GM23338 (cell line): ENCODE measurements around the gene FXYD2. TPM values are rescaled to one million over a fixed set of nuclear protein-coding genes. Genes with fewer than 3 reads are reported as not detected.

Experiments used
- ATAC-seq: fragments of 200-7000 bp; cut with Tn5 transposase; 3 replicates; pipeline ENCODE4 v1.9.1; 2020
- DNase-seq: peaks from one replicate; pipeline ENCODE4 v3.0.0-alpha.2; 2015; ENCODE audit warnings: low spot score
- H2AFZ ChIP-seq: fragments of 200-600 bp; sonication (generic); 2 replicates; pipeline ENCODE4 v1.8.0; 2016; ENCODE audit warnings: antibody characterized with exemption, mild to moderate bottlenecking, moderate library complexity
- H3F3A ChIP-seq: fragments of 200-600 bp; sonication (generic); replicated peaks from 2 replicates; pipeline ENCODE4 v1.8.0; 2017; ENCODE audit warnings: antibody characterized with exemption, mixed run types, low read depth
- H3K27ac ChIP-seq: fragments of 200-600 bp; sonication (generic); 2 replicates; pipeline ENCODE4 v1.6.1; 2016; ENCODE audit warnings: low read depth
- H3K27me3 ChIP-seq: fragments of 200-600 bp; sonication (generic); 2 replicates; pipeline ENCODE4 v1.8.0; 2016; ENCODE audit warnings: mild to moderate bottlenecking, mixed run types, moderate library complexity; ENCODE audit not compliant: insufficient read depth
- H3K36me3 ChIP-seq: fragments of 200-600 bp; sonication (generic); 2 replicates; pipeline ENCODE4 v1.8.0; 2016; ENCODE audit warnings: mild to moderate bottlenecking; ENCODE audit not compliant: insufficient read depth
- H3K4me1 ChIP-seq: fragments of 200-600 bp; sonication (generic); 2 replicates; pipeline ENCODE4 v1.8.0; 2016; ENCODE audit warnings: mild to moderate bottlenecking, moderate library complexity; ENCODE audit not compliant: insufficient read depth
- H3K4me2 ChIP-seq: fragments of 200-600 bp; sonication (generic); 2 replicates; pipeline ENCODE4 v1.7.1; 2017; ENCODE audit warnings: mixed run types
- H3K4me3 ChIP-seq: fragments of 200-600 bp; sonication (generic); 2 replicates; pipeline ENCODE4 v1.6.1; 2016; ENCODE audit warnings: mixed run types
- H3K79me2 ChIP-seq: fragments of 200-600 bp; sonication (generic); replicated peaks from 2 replicates; pipeline ENCODE4 v1.8.0; 2017; ENCODE audit warnings: mild to moderate bottlenecking; ENCODE audit not compliant: insufficient read depth
- H3K9me2 ChIP-seq: fragments of 200-600 bp; sonication (generic); 2 replicates; pipeline ENCODE4 v1.8.0; 2017; ENCODE audit not compliant: insufficient read depth
- H4K20me1 ChIP-seq: fragments of 200-600 bp; sonication (generic); replicated peaks from 2 replicates; pipeline ENCODE4 v1.8.0; 2017; ENCODE audit warnings: mild to moderate bottlenecking; ENCODE audit not compliant: insufficient read depth
- H3K27ac Mint-ChIP-seq: 2 replicates; pipeline ENCODE4 v1.8.0; 2020; ENCODE audit warnings: inconsistent platforms, mild to moderate bottlenecking, moderate library complexity, mixed read lengths
- H3K27me3 Mint-ChIP-seq: 3 replicates; pipeline ENCODE4 v1.8.0; 2022; ENCODE audit warnings: low read depth, mild to moderate bottlenecking, moderate library complexity, mixed read lengths, inconsistent platforms; ENCODE audit not compliant: insufficient read depth, poor library complexity
- H3K36me3 Mint-ChIP-seq: 3 replicates; pipeline ENCODE4 v1.8.0; 2021; ENCODE audit warnings: low read depth, mild to moderate bottlenecking, inconsistent platforms, moderate library complexity, mixed read lengths
- H3K4me1 Mint-ChIP-seq: 3 replicates; pipeline ENCODE4 v1.8.0; 2020; ENCODE audit warnings: mild to moderate bottlenecking, inconsistent platforms, mixed read lengths
- H3K4me3 Mint-ChIP-seq: 3 replicates; pipeline ENCODE4 v1.8.0; 2021; ENCODE audit warnings: moderate library complexity, mild to moderate bottlenecking, inconsistent platforms, mixed read lengths
- H3K9me3 Mint-ChIP-seq: 3 replicates; pipeline ENCODE4 v1.8.0; 2020; ENCODE audit warnings: moderate library complexity, mild to moderate bottlenecking, inconsistent platforms, mixed read lengths
- CREB1 ChIP-seq: fragments of 250-450 bp; sonication (Bioruptor Pico); IDR thresholded peaks from 2 replicates; pipeline ENCODE4 v1.5.0; 2020; ENCODE audit warnings: low read depth, mild to moderate bottlenecking, moderate library complexity
- EZH2 ChIP-seq: fragments of 200-600 bp; sonication (generic); IDR thresholded peaks from one replicate; pipeline ENCODE4 v1.8.0; 2017; ENCODE audit warnings: antibody characterized with exemption, mild to moderate bottlenecking, low read depth; ENCODE audit not compliant: unreplicated experiment
- EZH2phosphoT487 ChIP-seq: fragments of 200-600 bp; sonication (generic); IDR thresholded peaks from one replicate; pipeline ENCODE4 v1.8.1; 2018; ENCODE audit warnings: antibody characterized with exemption; ENCODE audit not compliant: unreplicated experiment
- JUNB ChIP-seq: IDR thresholded peaks from one replicate; pipeline ENCODE4 v1.6.1; 2016; ENCODE audit warnings: antibody characterized with exemption; ENCODE audit not compliant: unreplicated experiment
- NANOG ChIP-seq: IDR thresholded peaks from 2 replicates; pipeline ENCODE4 v1.6.1; 2016; ENCODE audit warnings: antibody characterized with exemption, borderline replicate concordance
- POLR2AphosphoS5 ChIP-seq: IDR thresholded peaks from 2 replicates; pipeline ENCODE4 v1.6.1; 2016; ENCODE audit warnings: antibody characterized with exemption, low read depth
- STAT1 ChIP-seq: IDR thresholded peaks from one replicate; pipeline ENCODE4 v1.6.1; 2016; ENCODE audit warnings: antibody characterized with exemption; ENCODE audit not compliant: unreplicated experiment
- ZNF114 ChIP-seq: fragments of 250-450 bp; sonication (Bioruptor Pico); IDR thresholded peaks from 2 replicates; pipeline ENCODE4 v1.5.0; 2020; ENCODE audit warnings: mild to moderate bottlenecking, moderate library complexity
- polyA plus RNA-seq: library from polyadenylated mRNA; unstranded; fragments of >200 nt; fragmentation: Nextera tagmentation; extraction: Ambion mirVana; gene quantifications from 2 replicates; pipeline ENCODE4 v1.2.1, GENCODE V29; 2016
- total RNA-seq: library from RNA; depleted of rRNA; stranded (reverse); fragments of >200 nt; shearing (Covaris generic); gene quantifications from 2 replicates; pipeline ENCODE4 v1.2.3, GENCODE V29; 2014
- TF ChIP-seq, protein P1 (sequence below): IDR thresholded peaks from 2 replicates; pipeline ENCODE4 v1.6.1; 2016; ENCODE audit warnings: antibody characterized with exemption
- TF ChIP-seq, protein P2 (sequence below), 2 experiments: fragments of 200-600 bp in 1 of 2; sonication (generic) in 1 of 2; conservative IDR thresholded peaks; 2 replicates each; pipeline versions ENCODE4 v1.5.1 to v1.6.1; 2016 to 2017; ENCODE audit warnings: antibody characterized with exemption in 2 of 2, low read depth in 2 of 2, mild to moderate bottlenecking in 2 of 2, moderate library complexity in 1 of 2

Gene FXYD2
- total and polyA plus RNA-seq, 2 experiments from 2014 or later = 0.59 to 1.4 TPM

DNA sequence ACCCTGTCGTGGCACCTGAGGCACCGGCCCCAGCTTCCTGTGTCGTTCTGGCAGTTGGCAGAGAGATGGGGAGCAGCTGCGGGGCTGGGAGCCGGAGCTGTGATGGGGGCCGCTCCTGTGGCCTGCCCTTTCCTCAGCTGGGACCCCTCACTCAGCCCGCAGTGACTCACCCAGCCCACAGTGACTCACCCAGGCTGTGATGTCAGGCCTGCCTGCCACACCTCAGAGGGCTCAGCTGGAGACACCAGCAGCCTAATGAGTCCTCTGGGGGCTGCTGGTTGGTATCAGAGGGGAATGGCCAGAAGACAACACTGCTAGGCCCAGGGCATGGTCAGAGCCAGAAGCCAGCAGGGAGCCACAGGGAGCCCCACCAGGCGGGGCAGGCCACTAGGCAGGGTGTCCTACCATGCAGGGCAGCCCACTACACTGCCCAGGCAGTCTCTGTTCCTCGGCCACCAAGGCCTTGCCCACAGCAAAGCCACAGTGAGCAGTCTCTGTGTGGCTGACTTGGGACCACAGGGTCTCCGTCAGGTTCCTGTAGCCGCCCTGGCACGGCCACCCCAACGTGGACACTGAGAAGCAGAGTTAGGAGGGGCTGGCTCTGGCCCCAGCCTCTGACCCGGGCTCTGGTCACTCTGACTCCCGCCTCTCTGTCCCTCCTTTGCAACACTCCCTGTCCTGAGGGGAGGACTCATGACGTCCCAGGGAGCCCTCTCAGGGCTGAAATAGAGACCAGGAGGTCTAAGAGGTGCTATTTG lies 4.2 kb upstream of the FXYD2 start:
- Histone ChIP-seq H3K4me2 (no peak overlapping the region), H3K36me3 (no peaks in the 10 kb centered on the region), H3K9me2 (no peaks in the 10 kb centered on the region), H2AFZ (no peak overlapping the region), H3K79me2 (no peaks in the 10 kb centered on the region), H3K27me3 (no peaks in the 10 kb centered on the region), H3F3A (no peaks in the 10 kb centered on the region), H3K27ac (no peak overlapping the region), H3K4me3 (no peak overlapping the region), H3K4me1 (peaks cover 8% of the 10 kb centered on the region; the same call in 1 of the 2 replicates), H4K20me1 (no peaks in the 10 kb centered on the region)
- TF ChIP-seq, protein P1, sequence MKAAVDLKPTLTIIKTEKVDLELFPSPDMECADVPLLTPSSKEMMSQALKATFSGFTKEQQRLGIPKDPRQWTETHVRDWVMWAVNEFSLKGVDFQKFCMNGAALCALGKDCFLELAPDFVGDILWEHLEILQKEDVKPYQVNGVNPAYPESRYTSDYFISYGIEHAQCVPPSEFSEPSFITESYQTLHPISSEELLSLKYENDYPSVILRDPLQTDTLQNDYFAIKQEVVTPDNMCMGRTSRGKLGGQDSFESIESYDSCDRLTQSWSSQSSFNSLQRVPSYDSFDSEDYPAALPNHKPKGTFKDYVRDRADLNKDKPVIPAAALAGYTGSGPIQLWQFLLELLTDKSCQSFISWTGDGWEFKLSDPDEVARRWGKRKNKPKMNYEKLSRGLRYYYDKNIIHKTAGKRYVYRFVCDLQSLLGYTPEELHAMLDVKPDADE = no peak
- Mint-ChIP-seq H3K27ac (no peak overlapping the region), H3K36me3 (no peaks in the 10 kb centered on the region), H3K4me3 (no peak overlapping the region), H3K27me3 (peaks cover 24% of the 10 kb centered on the region), H3K4me1 (peaks cover 28% of the 10 kb centered on the region), H3K9me3 (no peaks in the 10 kb centered on the region)
- ATAC-seq (no peak), DNase-seq (no peak)

DNA sequence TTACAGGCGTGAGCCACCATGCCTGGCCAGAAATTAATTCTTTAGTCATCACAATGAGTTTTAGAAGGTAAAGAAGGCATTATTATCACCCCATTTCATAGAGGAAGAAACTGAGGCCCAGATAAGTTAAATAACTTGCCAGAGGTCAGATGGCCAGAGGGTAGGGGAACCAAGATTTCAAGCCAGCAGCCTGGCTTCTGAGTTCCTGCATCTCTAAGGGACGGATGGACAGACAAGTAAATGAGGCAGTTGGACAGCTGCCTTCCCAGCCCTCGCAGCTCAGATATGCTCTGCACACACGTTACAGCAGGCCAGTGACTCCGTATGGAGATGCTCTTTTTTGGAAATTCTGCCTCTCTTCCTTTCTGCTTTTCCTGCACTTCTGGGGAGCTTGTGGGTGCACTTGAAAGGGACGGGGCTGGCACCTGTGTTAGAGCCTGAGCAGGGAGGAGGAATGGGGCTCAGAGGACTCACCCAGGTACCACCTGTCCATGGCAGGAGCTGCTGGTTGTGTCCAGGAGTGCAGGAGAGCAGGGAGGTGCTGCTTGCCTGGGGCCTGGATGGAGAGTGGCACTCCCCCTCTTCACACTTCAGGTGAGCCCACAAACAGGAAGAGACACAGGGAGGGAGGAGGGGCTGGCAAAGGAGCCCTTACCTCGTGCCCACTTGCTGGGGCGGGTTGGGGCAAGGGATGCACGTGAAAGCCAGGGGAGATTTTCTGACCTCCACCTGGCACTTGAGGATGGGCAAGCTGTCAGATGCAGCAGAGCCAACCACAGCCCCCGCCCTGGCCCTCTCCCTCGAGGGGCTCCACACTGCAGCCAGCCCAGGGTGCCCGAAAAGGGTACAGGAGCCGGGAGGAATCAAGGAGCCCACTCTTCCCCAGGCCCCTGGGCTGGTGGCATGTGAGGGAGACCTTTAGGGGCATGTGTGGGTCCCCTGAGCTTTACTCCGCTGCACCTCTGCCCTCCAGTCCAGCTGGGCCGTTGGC lies 3.3 kb upstream of the FXYD2 start:
- H3K27ac ChIP-seq = no peak overlapping the region
- no peaks in the 10 kb centered on the region for H3K27me3 ChIP-seq
- no peaks in the 10 kb centered on the region for H3K36me3 ChIP-seq
- TF ChIP-seq STAT1 = no peak
- TF ChIP-seq, protein P1 = no peak
- TF ChIP-seq EZH2phosphoT487 = no peak
- no peak for TF ChIP-seq CREB1 (CRISPR knock-in tag)
- no peak for TF ChIP-seq JUNB
- no peak for TF ChIP-seq ZNF114 (CRISPR knock-in tag)
- TF ChIP-seq, protein P2, sequence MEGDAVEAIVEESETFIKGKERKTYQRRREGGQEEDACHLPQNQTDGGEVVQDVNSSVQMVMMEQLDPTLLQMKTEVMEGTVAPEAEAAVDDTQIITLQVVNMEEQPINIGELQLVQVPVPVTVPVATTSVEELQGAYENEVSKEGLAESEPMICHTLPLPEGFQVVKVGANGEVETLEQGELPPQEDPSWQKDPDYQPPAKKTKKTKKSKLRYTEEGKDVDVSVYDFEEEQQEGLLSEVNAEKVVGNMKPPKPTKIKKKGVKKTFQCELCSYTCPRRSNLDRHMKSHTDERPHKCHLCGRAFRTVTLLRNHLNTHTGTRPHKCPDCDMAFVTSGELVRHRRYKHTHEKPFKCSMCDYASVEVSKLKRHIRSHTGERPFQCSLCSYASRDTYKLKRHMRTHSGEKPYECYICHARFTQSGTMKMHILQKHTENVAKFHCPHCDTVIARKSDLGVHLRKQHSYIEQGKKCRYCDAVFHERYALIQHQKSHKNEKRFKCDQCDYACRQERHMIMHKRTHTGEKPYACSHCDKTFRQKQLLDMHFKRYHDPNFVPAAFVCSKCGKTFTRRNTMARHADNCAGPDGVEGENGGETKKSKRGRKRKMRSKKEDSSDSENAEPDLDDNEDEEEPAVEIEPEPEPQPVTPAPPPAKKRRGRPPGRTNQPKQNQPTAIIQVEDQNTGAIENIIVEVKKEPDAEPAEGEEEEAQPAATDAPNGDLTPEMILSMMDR (conservative IDR thresholded peaks at IDR 0.05; ENCODE audit: low read depth in 2 of 2) = no peak
- no peak for TF ChIP-seq EZH2
- TF ChIP-seq NANOG = no peak
- no peak for TF ChIP-seq POLR2AphosphoS5
- H3K4me3 ChIP-seq = no peak overlapping the region
- H3K36me3 Mint-ChIP-seq = no peaks in the 10 kb centered on the region
- peaks cover 27% of the 10 kb centered on the region for H3K27me3 Mint-ChIP-seq
- H3K4me2 ChIP-seq = no peak overlapping the region
- no peaks in the 10 kb centered on the region for H3F3A ChIP-seq
- no peaks in the 10 kb centered on the region for H3K79me2 ChIP-seq
- no peak overlapping the region for H3K27ac Mint-ChIP-seq
- H3K4me3 Mint-ChIP-seq = no peak overlapping the region
- H4K20me1 ChIP-seq = no peaks in the 10 kb centered on the region
- DNase-seq (no peak), ATAC-seq (no peak)
- H3K4me1 ChIP-seq = peaks cover 8% of the 10 kb centered on the region; the same call in 1 of the 2 replicates
- no peaks in the 10 kb centered on the region for H3K9me2 ChIP-seq
- H2AFZ ChIP-seq = no peak overlapping the region
- H3K4me1 Mint-ChIP-seq = peaks cover 34% of the 10 kb centered on the region
- no peaks in the 10 kb centered on the region for H3K9me3 Mint-ChIP-seq
